Stimulated activated CD4-positive, alpha-beta T cell treated with anti-CD3 and anti-CD28 coated beads, Interleukin-4, amount 100 ng/mL, for 4 hours (primary cell): ENCODE data around the gene NUDT3.
"Not testable (repeated sequence)": the region's sequence is repeated elsewhere in the genome, so short reads cannot be mapped to it uniquely, and the experiment has no call there.

ENCODE experiments used
- DNase-seq, 2 experiments: peaks; one replicate each; pipeline ENCODE4 v3.0.0-alpha.2; 2020

NUDT3 gene

DNA sequence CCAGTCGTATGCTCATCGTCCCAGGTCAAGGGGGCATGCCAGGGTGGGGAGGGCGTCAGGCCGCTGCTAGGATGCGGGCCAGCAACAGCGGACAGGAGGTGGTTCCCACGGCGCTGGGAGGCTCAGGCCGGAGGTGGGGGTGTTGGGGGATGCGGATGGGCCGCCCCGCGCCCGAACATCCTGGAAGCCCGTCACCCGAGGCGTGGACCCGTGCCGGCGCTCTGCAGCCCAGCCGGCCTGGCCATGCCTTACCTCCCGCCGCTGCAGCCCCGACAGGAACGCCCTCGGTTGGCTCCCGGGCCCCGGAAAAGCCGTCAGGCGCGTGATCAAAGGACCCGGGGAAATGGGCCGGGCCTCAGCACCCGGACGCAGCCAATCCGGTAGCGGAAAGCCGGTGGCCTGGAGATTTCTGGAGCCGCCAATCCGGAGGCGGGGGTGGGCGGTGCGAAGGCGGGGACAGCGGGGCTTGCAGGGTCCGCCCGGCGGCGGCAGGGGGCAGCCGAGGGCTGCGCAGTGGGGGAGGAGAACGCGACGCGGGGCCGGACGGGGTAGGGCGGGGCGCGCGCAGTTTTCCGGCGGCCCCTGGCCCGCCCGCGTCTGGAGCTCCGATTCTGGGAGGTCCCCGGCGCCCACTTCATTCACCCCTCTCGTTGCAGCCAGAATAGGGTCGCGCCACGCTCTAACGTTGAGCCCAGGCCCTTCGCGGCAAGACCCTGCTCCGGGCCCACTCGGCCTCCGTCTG is 143.6 kb downstream of the NUDT3 start, which contains the start of gene SMIM29:
Gene SMIM29, minus strand, starts transcription at position 280 of the 742 bp plus-strand sequence. CDS start 1,215 bp downstream, outside the sequence.
- peak; percentile 95 to 98 for DNase-seq

DNA sequence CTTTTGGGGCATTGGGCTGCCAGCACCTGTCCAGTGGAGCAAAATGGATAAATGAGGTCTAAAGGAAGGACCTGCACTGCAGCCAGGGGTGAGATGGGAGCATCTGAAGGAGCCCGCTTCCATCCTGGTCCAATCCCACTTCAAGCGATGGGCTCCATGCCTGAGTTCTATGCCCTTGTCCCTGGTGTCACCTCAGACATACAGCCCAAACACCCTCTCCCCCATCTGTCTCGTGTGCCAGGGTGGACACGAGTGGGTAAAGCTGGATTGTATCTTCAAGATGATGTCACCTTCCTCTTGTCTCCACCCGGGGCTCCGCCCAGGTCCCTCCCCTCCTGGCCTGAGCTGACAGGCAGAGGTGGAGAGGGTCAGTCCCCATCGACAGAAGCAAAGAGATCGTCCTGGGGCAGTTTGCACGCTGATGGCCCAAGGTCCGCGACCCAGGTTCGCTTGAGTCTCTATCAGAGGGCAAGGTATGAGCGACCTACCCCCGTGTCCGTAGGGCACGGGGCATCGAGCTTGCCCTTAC is 144.2 kb downstream of the NUDT3 start:
- DNase-seq = peak in 1 of 2 experiments; percentile 31

DNA sequence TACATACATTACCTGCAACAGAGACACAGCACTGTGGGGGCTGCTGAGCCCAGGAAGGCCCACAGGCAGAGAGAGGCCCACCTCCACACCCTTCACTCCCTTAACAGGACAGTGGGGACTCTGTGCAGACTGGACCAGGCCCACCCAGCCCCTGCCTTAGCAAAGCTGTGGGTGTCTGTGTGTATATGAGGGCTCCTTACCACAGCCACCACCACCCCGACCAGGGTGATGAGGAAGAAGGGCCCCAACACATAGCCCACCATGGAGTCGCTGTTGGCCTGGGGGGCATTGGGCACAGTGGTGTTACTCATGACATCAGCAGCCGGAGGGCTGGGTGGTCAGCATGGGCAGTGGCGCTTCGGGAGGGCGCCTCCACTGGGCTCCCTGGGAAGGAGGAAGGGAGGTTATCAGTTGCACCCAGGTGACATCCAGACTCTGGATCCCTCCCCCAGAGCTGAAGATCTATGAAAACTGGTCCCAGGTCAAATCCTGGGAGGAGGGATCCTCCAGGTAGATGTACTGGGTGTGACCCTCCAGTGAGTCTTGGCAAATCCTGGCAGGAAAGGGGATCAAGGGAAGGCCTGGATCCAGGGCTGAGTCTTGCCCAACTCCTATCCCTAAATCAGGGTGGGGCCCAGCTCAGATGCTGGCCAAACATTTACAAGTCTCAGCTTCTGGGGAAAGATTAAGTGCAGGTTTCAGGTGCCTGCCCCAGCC is 144.8 kb downstream of the NUDT3 start:
- no peak for DNase-seq

DNA sequence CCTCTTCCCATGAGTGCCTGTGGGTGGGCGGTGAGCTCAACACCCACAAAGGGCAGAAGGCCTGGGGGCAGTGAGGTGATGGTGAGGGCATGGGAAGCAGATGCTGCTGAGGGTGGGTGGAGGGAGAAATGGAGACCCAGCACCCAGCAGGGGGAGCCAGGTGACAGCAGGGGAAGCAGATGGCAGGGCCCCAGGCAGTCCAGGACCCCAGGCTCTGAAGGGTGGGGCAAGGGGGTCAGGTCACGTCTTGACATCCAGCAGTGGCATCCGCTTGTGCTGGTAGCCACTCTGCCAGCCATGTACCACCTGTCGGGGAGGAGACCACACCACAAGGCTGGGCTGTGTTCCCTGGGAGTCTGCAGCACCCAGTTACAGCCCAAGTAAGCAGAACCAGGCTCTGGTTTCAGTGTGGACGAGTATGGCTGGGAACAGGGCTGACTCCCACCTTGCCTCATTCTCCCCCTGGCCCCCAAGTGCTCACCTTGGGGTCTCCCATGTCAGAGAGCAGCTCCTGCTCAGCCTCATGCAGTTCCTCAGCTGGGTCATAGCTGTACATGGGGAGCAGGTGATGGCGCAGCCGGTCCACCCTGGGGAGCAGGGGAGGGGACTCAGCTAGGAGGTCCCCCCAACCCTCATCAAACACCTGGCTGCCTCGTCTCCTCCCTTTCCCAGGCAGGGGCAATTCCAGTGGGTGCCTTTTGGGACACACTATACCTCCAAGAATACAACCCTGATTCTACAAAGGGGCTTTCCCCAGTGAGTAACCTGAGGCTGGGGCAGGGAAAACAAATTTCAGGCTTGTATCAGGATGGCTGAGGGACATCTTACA is 145.7 kb downstream of the NUDT3 start:
- DNase-seq = peak; percentile 59

DNA sequence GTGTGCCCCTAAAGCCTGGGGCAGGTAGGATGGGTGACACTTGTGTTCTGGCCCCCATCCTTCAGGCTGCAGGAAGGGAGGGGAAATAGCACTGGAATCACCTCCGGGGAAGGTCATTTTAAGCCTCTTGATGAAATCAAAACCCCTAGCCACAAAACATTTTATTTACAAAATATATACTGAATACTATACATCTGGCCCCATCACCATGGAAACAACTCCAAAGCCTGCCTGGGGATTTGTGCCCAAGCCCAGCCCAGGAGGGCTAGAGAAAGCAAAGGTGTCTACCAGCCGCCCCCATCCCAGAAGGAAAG is 146.3 kb downstream of the NUDT3 start:
- DNase-seq = no peak

DNA sequence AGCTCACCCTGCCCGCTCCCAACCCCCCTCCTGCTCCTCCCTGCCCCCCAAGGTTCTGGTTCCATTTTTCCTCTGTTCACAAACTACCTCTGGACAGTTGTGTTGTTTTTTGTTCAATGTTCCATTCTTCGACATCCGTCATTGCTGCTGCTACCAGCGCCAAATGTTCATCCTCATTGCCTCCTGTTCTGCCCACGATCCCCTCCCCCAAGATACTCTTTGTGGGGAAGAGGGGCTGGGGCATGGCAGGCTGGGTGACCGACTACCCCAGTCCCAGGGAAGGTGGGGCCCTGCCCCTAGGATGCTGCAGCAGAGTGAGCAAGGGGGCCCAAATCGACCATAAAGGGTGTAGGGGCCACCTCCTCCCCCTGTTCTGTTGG is 146.7 kb downstream of the NUDT3 start:
- DNase-seq = not testable (repeated sequence)

DNA sequence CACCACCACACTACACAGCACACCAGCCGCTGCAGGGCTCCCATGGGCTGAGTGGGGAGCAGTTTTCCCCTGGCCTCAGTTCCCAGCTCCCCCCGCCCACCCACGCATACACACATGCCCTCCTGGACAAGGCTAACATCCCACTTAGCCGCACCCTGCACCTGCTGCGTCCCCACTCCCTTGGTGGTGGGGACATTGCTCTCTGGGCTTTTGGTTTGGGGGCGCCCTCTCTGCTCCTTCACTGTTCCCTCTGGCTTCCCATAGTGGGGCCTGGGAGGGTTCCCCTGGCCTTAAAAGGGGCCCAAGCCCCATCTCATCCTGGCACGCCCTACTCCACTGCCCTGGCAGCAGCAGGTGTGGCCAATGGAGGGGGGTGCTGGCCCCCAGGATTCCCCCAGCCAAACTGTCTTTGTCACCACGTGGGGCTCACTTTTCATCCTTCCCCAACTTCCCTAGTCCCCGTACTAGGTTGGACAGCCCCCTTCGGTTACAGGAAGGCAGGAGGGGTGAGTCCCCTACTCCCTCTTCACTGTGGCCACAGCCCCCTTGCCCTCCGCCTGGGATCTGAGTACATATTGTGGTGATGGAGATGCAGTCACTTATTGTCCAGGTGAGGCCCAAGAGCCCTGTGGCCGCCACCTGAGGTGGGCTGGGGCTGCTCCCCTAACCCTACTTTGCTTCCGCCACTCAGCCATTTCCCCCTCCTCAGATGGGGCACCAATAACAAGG is 147.3 kb downstream of the NUDT3 start:
- not testable (repeated sequence) for DNase-seq

DNA sequence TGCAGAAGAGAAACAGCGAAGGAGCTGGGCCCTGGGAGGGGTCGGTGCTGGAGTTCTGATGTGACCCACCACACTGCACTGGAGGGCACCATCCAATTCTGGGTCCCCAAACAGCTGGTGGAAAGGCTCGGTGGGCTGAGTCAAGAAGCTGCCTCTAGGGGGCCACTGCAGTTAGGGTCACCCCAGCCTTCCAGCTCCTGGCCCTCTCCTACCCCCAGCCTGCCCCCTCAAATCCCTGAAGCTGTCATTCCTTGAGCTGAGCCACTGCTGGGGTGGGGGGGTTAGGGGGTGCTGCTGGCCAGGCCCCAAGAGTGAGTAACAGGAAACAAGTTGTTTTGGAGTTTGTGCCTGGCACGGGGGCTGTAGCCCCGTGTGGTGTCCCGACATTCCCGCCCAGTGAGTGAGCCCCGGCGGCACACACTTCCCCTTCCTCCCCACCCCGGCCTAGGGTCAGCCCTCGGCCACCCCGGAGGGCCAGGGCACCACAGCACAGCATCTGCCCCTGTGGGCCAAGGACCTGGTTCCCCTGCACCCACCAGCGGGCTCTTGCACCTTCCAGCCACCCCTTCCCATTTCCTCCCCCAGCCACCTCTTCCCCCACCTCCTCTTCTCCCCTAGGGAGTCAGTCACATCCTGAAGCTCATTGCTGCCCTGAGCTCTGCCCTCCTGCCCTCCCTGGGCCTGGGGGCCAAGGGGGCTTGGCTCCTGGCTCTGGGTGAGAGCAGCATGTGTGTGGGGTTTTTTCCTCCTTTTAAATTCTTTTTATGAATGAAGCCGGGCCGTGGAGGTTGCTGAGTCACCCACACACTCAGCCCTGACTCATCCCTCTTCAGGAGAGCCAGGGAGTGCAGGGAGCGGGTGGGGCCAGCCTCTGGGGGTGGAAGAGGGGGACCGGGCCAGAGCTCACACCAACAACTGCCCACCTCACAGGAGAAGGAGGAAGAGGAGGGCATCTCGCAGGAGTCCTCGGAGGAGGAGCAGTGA is 148.3 kb downstream of the NUDT3 start:
- DNase-seq = peak; percentile 68 to 79

DNA sequence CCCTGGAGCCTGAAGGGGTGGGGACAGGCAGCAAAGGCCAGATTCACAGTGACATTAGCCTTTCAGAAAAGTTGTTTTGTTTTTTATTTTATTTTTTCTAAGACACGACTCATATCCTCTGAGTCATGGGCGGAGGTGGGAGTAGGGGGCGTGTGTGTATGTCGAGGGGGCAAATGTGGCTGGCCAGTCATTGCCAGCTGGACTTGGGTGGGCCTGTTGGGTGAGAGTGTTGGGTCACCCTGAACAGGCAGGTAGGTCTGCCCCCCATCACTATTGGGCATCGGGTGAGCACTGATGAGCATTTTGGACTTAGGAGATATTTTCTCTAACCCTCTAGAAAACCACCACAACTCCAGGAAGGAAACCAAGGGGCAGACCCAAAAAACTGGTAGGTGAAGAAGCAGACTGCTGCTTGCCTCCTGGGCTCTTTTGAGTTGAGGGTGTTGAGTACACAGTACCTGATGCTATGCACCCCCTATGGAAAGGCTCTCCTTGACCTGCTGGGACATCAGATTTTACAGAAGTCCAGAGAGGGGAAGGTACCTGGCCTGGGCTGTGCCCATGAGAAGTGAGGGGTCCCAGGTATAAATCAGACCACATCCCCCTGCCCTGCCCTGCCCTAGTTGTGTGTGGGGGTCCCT is 149.2 kb downstream of the NUDT3 start:
- DNase-seq = peak in 1 of 2 experiments; percentile 37

DNA sequence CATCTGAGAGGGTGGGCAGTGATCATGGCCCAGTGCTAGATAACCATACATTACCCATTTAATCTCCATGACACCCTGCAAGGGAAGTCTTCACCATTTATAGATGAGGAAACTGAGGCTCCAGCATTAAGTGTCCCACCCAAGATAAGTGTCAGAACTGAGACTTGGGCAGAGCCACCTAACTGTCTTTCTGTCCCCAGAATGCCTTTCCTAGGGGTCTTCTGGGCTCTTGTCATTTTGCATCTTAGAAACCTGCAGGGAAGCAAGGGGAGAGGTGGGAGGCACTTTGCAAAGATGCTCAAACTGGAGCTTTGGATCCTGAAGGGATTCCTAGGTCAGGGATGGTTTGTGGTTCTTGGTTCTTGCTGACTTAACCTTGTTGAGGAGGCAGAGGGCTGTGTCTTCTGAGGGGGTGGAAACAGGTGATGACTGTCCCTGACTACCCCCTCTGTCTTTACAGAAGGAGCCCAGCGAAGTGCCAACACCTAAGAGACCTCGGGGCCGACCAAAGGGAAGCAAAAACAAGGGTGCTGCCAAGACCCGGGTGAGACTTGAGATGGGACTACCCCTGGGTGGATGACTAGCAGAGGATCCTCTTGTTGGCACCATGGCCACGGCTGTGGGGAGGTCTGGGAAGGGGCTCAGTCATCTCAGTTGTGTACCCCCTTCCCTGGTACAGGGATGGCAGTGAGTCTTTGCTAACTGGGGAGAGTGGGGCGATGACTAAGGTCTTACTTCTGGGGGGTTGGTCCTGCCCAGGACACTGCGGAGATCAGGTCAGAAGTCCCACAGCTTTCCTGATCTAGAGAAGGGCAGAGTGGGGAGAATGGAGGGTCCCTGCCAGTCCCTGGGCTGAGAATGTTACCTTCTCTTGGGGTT is 150.0 kb downstream of the NUDT3 start:
- DNase-seq = no peak

DNA sequence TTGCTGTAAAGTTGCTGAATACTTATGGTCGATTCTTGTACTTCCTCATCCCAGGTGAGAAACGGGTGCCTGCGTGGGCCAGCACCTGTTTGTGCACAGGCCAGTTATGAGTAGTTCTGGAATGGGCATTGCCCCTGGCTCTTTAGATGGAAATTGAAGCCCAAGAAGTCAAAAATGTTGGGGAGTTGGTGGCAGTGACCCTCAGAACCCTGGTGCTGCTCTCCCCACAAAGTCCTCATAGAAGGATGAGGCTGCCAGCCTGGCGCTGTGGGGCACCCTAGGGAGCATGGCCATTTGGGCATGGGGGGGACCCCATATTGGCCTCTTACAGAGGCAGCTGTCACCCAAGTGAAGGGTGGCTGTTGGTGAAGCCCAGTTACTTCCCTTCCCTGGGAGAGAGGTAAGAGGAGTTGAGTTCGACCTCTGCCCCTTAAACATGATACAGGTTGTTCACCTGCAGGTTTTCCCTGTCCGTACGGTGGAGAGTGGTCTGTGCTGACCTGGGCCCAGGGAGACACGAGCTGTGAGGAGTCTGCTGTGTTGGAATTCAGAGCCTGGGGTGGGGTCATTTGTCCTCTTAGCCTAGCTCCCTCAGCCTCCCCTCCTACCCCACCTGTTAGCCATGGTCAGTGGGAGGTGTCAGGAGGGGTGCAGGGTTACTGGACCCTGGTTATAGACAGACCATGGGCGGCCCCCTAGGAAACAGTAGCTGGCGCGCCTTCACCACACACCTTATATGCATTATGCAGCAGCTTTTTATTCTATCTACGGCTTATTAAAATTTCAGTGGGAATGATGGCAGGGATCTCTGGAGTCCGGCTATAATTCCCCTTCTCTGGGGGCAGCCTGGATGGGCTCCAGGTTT is 150.9 kb downstream of the NUDT3 start:
- no peak for DNase-seq

DNA sequence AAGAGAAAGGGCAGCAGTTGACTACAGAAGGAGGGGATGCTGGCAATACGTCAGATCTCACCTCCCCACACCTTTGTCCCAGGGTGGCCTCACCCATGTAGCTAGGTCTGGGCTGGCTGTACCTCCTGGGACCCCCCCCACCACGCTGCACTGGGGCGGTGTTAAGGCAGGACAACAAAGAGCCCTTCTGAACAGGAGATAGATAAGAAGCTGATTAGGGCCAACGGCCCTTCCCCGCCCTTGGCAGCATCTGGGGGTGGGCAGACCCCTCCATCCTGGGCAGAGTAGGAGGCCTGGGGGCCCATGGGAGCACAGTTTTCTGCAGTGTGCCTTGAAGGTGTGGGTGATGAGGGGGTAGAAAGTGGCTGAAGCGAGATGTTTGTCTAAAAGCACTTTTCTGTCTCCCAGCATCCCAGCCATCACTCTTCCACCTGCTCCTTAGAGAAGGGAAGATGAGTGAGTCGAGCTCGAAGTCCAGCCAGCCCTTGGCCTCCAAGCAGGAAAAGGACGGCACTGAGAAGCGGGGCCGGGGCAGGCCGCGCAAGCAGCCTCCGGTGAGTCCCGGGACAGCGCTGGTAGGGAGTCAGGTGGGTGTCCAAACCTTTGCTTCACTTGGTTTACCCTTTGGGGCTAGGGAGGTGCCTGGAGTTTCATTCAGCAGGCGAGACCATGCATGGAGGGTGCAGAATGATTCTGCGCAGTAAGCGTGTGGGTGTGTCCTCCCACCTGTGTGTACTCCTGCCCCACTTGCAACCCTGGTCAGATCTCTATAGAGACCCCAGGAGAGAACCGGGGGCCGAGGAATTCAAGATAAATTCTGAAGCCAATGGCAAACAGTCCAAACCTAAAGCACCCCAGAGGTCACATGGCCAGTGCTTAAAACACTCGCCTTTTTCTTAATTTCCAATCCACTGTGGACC is 151.9 kb downstream of the NUDT3 start:
- DNase-seq = no peak

DNA sequence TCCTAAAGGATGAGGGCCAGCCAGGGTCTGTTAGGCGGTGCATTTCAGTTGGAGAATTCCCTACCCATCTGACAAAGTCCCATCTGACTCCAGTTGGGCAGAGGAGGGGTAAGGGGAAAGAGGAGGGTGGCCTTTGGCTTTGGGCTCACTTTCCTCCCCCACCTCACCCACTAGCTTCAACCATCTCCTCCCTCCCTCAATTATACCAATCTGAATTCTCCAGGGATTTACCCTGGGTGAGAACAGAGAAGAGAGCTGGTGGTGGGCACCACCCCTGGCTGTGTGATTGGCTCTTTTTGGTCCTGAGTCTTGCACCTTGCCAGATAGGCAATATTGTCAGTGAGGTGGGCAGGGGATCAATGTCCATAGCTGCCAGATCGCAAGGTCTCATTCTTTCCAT is 152.6 kb downstream of the NUDT3 start:
- DNase-seq = no peak

DNA sequence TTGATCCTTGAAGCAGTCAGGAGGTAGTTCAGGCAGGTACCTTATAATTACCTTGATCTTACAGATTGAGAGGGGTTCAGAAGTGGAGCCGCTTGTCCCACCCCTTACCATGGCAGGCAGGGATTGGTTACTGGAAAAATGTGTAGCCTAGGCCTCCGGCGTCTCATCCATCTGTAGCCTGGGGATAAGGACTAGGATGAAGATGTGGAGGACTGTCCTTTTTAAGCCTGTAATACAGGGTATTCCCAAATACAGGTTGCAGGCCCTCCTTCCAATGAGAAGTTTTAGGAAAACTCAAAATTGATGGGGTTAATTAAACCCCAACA is 153.0 kb downstream of the NUDT3 start:
- no peak for DNase-seq

DNA sequence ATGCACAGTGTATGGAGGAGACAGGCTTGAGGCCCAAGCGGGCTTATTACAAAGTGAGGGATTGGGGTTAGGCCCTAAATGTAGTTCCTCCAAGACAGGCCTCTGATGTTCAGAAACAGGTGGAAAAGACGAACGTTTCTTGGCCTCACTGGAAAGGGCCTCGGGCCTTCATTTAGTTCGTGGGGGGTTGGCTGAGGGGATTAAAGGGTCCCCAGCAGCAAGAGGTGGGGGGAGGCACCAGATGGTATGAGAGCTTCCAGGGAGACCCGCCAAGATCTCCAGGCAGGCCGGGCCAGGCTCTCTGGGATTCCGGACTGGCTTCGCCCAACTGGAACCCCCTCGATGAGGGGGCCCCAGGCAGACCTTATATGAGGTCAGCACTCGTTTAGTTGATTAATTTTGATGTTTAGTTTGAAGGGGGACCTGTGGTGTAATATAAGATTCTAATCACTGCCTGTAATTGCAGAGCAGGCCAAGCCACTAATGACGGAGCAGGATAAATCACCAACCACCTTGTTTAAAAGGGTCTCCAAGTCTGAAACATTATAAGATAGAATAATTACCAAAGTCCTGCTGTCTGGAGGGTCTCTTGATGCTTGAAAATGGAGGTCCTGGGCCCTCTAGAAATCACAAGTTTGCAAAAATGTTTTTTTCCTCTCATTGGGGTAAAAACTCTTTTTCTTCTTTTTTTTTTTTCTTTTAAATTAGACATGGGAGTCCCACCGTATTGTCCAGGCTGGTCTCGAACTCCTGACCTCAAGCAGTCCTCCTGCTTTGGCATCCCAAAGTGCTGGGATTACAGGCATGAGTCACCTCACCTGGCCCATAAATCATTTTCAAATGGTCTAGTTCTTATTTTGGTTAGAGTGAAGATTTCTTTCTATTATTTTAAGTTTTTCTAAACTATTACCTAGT is 153.6 kb downstream of the NUDT3 start:
- DNase-seq = no peak

DNA sequence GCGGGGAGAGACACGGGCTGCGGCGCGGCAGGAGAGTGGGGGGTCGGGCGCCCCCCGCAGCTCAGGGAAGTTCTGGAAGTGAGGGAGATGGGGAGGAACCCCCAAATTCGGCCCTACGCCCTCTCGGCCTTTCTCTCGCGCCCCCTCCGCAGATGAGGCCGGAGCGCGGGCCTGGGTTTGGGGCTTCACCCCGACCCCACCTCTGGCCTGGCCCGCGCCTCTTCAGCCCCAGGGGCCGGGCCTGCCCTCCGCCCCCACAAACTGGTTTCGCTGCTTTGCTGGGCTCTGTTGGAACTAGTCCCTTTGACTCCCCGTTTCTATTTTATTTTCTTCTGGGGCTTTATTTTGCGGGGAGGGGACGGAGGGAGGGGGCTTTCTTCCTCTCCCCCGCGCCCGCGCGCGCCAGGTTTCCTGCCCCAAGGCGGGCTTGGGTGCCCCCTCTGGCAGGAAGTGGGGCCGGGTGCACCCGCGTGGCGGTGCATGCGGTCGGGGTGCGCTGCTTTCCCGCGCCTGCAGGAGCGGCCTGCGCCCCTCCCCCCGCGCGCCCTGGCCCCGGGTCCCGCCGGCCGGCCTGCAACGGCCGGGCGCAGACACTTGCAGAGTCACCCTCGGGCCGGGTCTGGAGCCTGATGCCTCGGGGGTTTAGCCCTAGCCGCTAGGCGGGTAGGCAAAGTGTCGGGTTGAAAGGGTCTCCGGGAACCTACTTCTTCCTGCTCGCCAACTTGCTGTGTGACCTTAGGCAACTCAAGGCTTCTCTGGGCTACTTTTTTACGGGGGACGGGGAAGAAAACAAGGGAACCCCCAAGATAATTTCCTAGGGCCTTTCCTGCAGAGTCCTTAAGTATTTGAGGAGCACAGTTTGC is 154.5 kb downstream of the NUDT3 start:
- DNase-seq = peak; percentile 74 to 80
